Erythroblast (primary cell): ENCODE data around the gene CFAP126.

Experiments used
- GATA1 ChIP-seq: IDR thresholded peaks from 2 replicates; pipeline ENCODE4 v1.6.1; 2011; ENCODE audit warnings: low read depth, mild to moderate bottlenecking, control low read depth, low read length, moderate library complexity
- POLR2A ChIP-seq: IDR thresholded peaks from 2 replicates; pipeline ENCODE4 v1.6.1; 2011; ENCODE audit warnings: mild to moderate bottlenecking, low read length

- TF ChIP-seq POLR2A, result no peak
- TF ChIP-seq GATA1, result no peak
Measured at GRCh38 chr1:161379071-161379470, 11.4 kb upstream of the CFAP126 start.
